OCI-M2 (cell line): ENCODE results near the gene MRPS23.

Source experiments
- DNase-seq: peaks from one replicate; lab custom pipeline; 2025; ENCODE audit not compliant: unreplicated experiment; lab: John Stamatoyannopoulos, UW

MRPS23 gene

GRCh38 chr17:57838857-57839570 is 10.8 kb downstream of the MRPS23 start:
- DNase-seq, result no peak

GRCh38 chr17:57838453-57838852 is 11.4 kb downstream of the MRPS23 start:
- no peak for DNase-seq

GRCh38 chr17:57835333-57835900 is 14.4 kb downstream of the MRPS23 start:
- no peak for DNase-seq

GRCh38 chr17:57834146-57834741 is 15.6 kb downstream of the MRPS23 start:
- DNase-seq, result no peak

- DNase-seq, result no peak
Observed at GRCh38 chr17:57833179-57833939, 16.5 kb downstream of the MRPS23 start.

GRCh38 chr17:57832314-57833178 is 17.3 kb downstream of the MRPS23 start:
- DNase-seq, result no peak

GRCh38 chr17:57830880-57831279 is 19.0 kb downstream of the MRPS23 start:
- DNase-seq, result no peak

- DNase-seq, result no peak
Observed at GRCh38 chr17:57823469-57824401, 26.1 kb downstream of the MRPS23 start.

GRCh38 chr17:57819867-57820266 is 30.0 kb downstream of the MRPS23 start:
- no peak for DNase-seq

GRCh38 chr17:57819285-57819684 is 30.6 kb downstream of the MRPS23 start:
- DNase-seq, result no peak

GRCh38 chr17:57818066-57818465 is 31.8 kb downstream of the MRPS23 start:
- DNase-seq, result no peak

GRCh38 chr17:57817299-57817698 is 32.5 kb downstream of the MRPS23 start:
- no peak for DNase-seq

GRCh38 chr17:57814421-57814820 is 35.4 kb downstream of the MRPS23 start:
- no peak for DNase-seq

GRCh38 chr17:57811638-57812280 is 38.1 kb downstream of the MRPS23 start:
- DNase-seq, result no peak

GRCh38 chr17:57810721-57811637 is 38.9 kb downstream of the MRPS23 start:
- no peak for DNase-seq

- no peak for DNase-seq
Observed at GRCh38 chr17:57809879-57810278, 40.0 kb downstream of the MRPS23 start.

GRCh38 chr17:57808882-57809281 is 41.0 kb downstream of the MRPS23 start:
- no peak for DNase-seq

GRCh38 chr17:57806167-57806830 is 43.5 kb downstream of the MRPS23 start:
- DNase-seq, result no peak
